Subcutaneous adipose tissue (tissue), 4 donors: ENCODE data around the gene PTCHD1. TPM values are rescaled to one million over a fixed set of nuclear protein-coding genes. Genes with fewer than 3 reads are reported as not detected.

Experiments used
- total RNA-seq, 4 donors: library from RNA; depleted of rRNA; stranded (reverse); fragments of >200 nt; gene quantifications; one replicate each; pipeline ENCODE4 v1.1.0, GENCODE V29; 2016
- TF ChIP-seq, protein P1 (sequence below): fragments of 450-650 bp; IDR thresholded peaks from one replicate; pipeline ENCODE4 v1.5.1; 2016; ENCODE audit warnings: low read depth, mild to moderate bottlenecking, control low read depth, antibody characterized with exemption, moderate library complexity

PTCHD1 gene
- total RNA-seq, 4 donors from 2014 or later = under 0.01 to 0.51 (median 0.19) TPM

DNA sequence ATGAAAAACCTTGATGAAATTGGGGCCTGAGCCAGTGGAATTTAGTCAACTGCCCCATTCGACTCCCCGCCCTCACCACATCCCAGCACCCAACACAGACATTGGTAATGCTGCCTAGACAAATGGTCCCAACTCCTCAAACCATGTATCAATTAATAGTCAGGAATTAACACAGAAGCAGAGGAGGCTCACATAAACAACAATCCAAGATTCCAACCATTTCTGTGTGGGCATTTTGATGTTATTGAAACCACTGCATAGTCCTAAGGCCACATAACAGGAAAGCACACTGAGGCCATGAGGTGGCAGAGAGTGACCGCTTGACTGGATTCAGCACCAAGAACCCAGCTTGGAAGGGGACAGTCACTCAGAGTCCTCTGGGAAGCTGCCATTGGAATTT lies 22.5 kb upstream of the PTCHD1 start:
- TF ChIP-seq, protein P1, sequence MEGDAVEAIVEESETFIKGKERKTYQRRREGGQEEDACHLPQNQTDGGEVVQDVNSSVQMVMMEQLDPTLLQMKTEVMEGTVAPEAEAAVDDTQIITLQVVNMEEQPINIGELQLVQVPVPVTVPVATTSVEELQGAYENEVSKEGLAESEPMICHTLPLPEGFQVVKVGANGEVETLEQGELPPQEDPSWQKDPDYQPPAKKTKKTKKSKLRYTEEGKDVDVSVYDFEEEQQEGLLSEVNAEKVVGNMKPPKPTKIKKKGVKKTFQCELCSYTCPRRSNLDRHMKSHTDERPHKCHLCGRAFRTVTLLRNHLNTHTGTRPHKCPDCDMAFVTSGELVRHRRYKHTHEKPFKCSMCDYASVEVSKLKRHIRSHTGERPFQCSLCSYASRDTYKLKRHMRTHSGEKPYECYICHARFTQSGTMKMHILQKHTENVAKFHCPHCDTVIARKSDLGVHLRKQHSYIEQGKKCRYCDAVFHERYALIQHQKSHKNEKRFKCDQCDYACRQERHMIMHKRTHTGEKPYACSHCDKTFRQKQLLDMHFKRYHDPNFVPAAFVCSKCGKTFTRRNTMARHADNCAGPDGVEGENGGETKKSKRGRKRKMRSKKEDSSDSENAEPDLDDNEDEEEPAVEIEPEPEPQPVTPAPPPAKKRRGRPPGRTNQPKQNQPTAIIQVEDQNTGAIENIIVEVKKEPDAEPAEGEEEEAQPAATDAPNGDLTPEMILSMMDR = no peak

DNA sequence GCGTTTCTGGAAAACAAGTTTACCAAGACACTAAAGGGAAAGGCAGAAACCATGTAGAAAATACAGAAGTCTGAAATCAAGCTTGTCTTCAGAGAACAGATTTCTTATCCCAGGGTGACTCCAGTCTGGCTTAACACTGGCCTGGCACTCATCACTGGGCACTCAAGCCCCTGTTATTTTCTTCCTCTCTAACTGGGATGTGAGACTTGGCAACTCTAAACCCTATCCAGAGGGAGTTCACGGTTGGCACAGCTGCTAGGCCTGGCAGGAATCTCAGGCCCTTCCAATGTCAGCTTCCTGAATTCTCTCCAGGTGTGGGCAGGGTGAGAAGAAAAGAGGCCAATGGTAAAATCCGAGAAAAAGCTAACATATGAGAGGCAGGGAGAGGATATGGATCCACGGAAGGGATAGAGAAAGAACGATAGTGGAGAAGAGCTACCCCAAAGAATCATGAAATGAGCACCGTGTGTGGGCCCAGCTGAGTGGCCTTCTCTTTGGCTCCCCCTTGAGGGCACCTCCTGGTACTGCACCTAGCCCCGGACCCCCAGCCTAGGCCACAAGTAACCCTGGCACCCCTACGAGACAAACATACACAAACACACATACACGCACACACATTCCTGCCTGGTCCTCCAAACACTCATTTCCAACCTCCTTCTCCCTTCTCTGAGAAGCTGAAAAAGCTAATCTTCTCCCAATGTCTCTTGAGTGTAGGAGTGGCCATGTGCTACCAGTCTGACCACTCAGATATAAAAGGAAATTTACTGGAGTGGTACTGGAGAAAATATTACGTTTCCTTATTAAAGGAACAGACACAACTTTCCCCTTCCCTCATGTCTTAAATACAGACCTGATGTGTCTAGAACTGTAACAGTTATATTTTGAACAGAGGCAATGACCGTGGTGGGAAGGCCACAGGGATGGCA lies 16.6 kb upstream of the PTCHD1 start:
- TF ChIP-seq, protein P1 = no peak

DNA sequence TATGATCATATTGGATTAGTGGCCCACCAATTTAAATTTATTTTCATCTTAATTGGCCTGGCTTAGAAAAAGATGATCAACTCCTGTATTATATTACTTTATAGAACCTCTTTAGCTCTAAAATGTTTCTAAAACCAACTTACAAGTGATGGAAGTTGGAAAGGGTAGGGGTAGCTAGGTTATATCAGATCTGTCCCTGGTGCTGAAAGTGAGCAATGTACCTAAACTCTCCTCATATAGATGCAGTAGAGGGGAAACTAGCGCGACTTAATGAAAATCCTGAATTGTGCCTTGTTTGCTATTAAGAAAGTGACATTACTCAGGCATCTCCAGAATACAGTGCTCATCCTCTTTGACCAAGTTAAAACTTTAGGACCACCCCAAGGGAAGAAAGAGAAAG lies 7.5 kb upstream of the PTCHD1 start:
- TF ChIP-seq, protein P1 = no peak

DNA sequence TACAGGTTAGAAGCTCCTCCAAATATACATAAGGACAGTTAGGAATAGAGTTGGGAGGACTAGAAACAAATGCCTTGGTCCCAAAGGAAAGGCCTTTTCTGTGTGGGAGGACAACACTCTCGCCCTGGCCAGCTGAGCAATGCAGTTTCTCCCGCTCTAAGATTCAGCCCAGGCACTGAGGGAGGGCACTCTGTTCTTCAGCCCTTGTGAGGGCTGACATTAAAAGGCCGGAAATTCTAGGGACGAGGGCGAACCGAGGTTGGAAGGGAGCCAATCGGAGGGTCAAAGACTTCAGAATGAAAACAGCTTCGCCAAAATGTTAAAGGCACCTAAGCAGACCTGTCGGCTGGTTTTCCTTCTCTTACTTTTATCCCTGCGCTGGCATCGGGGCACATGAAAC lies 2.9 kb upstream of the PTCHD1 start:
- TF ChIP-seq, protein P1 = no peak

DNA sequence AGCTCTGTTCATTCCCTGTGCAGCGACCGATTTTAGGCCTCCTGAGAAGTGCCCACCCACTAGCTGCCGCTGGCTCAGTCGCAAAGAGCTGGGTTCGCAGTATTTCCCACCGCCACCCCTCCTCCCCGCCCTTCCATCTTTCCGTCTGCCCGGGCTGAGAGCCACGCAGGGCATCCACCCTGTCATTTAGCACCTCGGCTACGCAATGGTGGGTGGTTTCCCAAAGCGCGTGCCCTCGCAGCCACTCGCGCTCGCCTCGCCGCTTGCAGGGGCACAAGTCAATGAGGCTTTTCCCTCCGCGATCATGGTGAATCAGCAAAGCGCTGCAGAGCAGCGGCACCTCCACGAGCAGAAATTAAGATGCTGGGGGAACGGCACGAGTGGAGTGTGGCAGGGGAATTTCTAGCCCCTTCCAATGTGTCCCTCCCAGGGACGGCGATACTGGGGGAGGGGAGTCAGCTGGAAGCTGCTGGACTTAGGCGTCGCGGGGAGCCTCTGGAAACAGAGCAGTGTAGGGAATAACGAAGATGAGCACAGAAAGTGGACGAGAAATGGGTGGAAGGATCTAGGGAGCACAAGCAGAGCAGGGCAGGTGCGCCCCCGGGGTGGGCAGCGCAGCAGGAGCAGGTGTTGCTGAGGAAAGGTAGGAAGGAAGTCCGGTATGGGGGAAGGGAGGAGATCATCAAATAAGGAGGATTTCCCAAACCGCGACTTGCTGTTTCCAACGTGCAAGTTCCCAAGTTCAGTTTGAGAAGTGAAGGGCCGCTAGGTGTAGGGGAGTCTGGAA lies 2.4 kb upstream of the PTCHD1 start:
- TF ChIP-seq, protein P1 = no peak

DNA sequence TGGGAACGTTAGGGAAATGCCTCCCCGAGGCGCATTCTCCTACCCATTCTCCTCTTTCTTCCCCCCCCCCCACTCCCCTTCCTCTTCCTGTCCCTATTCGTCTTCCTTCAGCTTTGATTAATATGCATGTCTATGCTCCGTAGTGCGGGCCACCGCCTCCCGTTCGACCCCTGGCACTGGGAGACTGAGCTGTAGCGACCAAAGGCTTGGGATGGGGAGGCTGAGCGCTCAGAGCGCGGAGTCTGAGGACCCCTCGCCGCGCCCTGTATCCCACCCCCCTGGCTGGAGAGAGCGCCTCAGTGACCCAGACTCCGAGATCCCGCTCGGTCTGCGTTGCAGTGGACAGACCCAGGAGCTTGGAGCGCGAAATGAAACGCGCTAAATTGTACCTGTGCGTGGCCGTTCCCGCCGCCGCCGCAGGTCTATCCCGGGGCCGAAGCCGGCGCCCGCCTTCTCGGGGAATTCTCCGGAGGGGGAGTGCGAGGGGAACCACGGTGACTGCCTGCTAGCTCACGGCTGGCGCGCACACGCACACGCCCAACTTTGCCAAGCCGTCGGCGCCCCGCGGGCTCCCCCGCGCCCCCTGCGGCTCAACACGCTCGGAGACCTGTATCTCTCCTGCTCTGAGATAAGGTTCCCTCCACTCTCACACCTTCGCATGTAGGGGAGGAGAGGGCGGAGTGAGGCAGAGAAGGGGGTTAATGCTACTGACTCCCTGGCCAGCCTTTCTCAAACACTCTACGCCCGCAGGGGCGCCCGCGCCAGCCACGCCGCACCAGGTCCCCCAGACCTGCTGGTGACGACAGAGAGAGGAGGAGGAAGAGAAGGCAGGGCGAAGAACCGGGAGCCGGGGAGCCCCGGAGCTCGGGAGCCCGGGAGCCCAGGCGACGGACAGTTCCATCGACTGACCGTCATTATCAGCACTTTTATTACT lies 1.5 kb upstream of the PTCHD1 start:
- TF ChIP-seq, protein P1 = no peak
